Spleen (tissue), 13 donors: Measurements from ENCODE around the gene IMPA2. TPM values are rescaled to one million over a fixed set of nuclear protein-coding genes. Genes with fewer than 3 reads are reported as not detected.

Experiments
- DNase-seq: peaks from one replicate; pipeline ENCODE4 v3.0.0-alpha.2; 2020
- H3K27ac ChIP-seq, 8 donors: fragments of 200-600 bp; sonication (generic) in 7 of 8; 1 replicate in 4 of 8; 2 replicates in 4 of 8; pipeline versions ENCODE4 v1.5.0 to v1.8.0; 2016 to 2021; ENCODE audit warnings: inconsistent platforms in 4 of 8, mild to moderate bottlenecking in 4 of 8, moderate library complexity in 1 of 8
- H3K27me3 ChIP-seq, 7 donors: fragments of 200-600 bp; sonication (generic) in 6 of 7; replicated peaks in 1 of 7; 1 replicate in 4 of 7; 2 replicates in 3 of 7; pipeline versions ENCODE4 v1.5.0 to v1.8.0; 2016 to 2021; ENCODE audit warnings: inconsistent platforms in 3 of 7, mild to moderate bottlenecking in 1 of 7
- H3K36me3 ChIP-seq, 6 donors: fragments of 200-600 bp; sonication (generic) in 5 of 6; 1 replicate in 4 of 6; 2 replicates in 2 of 6; pipeline versions ENCODE4 v1.5.0 to v1.8.0; 2016 to 2021; ENCODE audit warnings: inconsistent platforms in 2 of 6
- H3K4me1 ChIP-seq, 6 donors: fragments of 200-600 bp; sonication (generic) in 5 of 6; 1 replicate in 3 of 6; 2 replicates in 3 of 6; pipeline versions ENCODE4 v1.5.0 to v1.8.0; 2016 to 2021; ENCODE audit warnings: inconsistent platforms in 3 of 6
- H3K4me3 ChIP-seq, 8 donors: fragments of 200-600 bp; sonication (generic) in 7 of 8; 1 replicate in 4 of 8; 2 replicates in 4 of 8; pipeline versions ENCODE4 v1.5.0 to v1.8.0; 2016 to 2021; ENCODE audit warnings: inconsistent platforms in 4 of 8, mild to moderate bottlenecking in 4 of 8, moderate library complexity in 2 of 8
- H3K9me3 ChIP-seq, 8 donors: fragments of 200-600 bp; sonication (generic) in 7 of 8; 1 replicate in 4 of 8; 2 replicates in 4 of 8; pipeline versions ENCODE4 v1.5.0 to v1.8.0; 2016 to 2021; ENCODE audit warnings: inconsistent platforms in 4 of 8
- POLR2A ChIP-seq, 3 donors: fragments of 450-650 bp; IDR thresholded peaks; one replicate each; pipeline ENCODE4 v1.5.1; 2017; ENCODE audit warnings: antibody characterized with exemption in 3 of 3, mild to moderate bottlenecking in 1 of 3
- POLR2AphosphoS5 ChIP-seq, 3 donors: sonication (generic); formaldehyde crosslinking; IDR thresholded peaks; one replicate each; pipeline ENCODE4 v1.5.1; 2017; ENCODE audit warnings: antibody characterized with exemption in 3 of 3
- WGBS, 5 donors: extraction: QIAGEN DNeasy Blood & Tissue Kit in 3 of 5; methylation state at CpG; one replicate each; pipeline versions ENCODE4 v1.1.5 to v1.1.7; 2013 to 2018; 5-methylcytosine and 5-hydroxymethylcytosine counted together
- intact Hi-C: fragments of 100-400 bp; cut with DNase I; formaldehyde crosslinking; loops from one replicate; pipeline ENCODE4 v1.15.0; 2023; ENCODE audit warnings: low total_unique reads
- long read RNA-seq, 2 donors: transcript quantifications; one replicate each; lab custom pipeline, GENCODE V29; 2026
- polyA plus RNA-seq, 3 donors: library from polyadenylated mRNA; stranded (reverse); fragments of 200-250 nt; gene quantifications; one replicate each; pipeline ENCODE4 v1.2.1, GENCODE V29; 2013
- total RNA-seq, 7 donors: library from RNA; depleted of rRNA in 3 of 7; stranded (reverse); fragments of >200 nt in 3 of 7; fragmentation: NEBNext Ultra II Directional in 4 of 7; extraction: Animal tissue kit (Norgen Biotek cat#: 25700) in 4 of 7; gene quantifications; one replicate each; pipeline versions ENCODE4 v1.1.0 to v1.2.1, GENCODE V29; 2016 to 2021
- TF ChIP-seq, protein P1 (sequence below), 11 experiments: fragments of 200-600 bp in 7 of 11; fragments of 450-650 bp in 4 of 11; sonication (generic) in 4 of 11; IDR thresholded peaks in 8 of 11; conservative IDR thresholded peaks in 3 of 11; 1 replicate in 7 of 11; 2 replicates in 4 of 11; pipeline versions ENCODE4 v1.4.0 to v1.8.0; 2016 to 2021; ENCODE audit warnings: antibody characterized with exemption in 11 of 11, inconsistent platforms in 4 of 11, mild to moderate bottlenecking in 1 of 11
- donor health status: healthy with polysubstance abuse.
- donor health status: DM: no; HTN: no; CAD: no; lungs with moderate emphysema.
- donor health status: DM: no; HTN: no; CAD: no.
- donor health status: Bipolar disorder and iron deficiency.
- donor health status: healthy.
- donor health status: DM: no; HTN: no; CAD: no.
- donor health status: DM: yes; HTN: yes; CAD: no.

IMPA2 gene
- total RNA-seq (10 to 100 TPM; 16.6 to 60.7 (median 44.4) TPM), polyA plus RNA-seq (10 to 100 TPM; 11.1 to 27.7 (median 16.4) TPM)
- long read RNA-seq, donor 1, transcript IMPA2-201 (8 exons, 1,534 nt) = major isoform, 8 of 11 reads
- long read RNA-seq, donor 1, partial matches to known transcripts = 0 of 11 reads
- long read RNA-seq, donor 1, other reads (novel, unspliced or antisense) = 0 of 11 reads
- long read RNA-seq, donor 2, transcript IMPA2-201 (8 exons, 1,534 nt) = major isoform, 18 of 34 reads
- long read RNA-seq, donor 2, transcript IMPA2-209 (2 exons, 919 nt) = minor isoform, 9 of 34 reads
- long read RNA-seq, donor 2, partial matches to known transcripts = 6 of 34 reads
- long read RNA-seq, donor 2, other reads (novel, unspliced or antisense) = 0 of 34 reads

DNA sequence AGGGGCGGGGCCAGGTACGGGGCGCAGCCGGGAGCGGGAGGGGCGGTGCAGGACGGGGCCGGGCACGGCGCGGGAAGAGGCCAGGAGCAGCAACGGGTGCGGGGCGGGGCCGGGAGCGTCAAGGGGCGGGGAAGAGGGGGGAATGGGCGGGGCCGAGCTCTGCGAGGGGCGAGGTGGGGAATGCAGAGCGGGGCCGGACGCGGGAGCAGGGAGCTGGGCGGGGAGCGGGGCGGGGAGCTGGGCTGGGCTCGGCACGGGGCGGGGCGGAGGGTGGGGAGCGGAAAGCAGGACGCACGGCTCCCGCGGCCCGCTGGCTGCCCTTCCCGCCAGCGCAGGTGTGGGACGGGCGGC is at the start of gene IMPA2:
IMPA2 (plus strand) TSS at position 316 of the 351 bp plus-strand sequence. CDS start 163 bp downstream, outside the sequence.
- no peaks in the 10 kb centered on the region for H3K9me3 ChIP-seq
- H3K4me3 ChIP-seq = peak within 1 kb of the TSS; percentile 70 to 97 (median 89)
- WGBS, 5 donors = 0 to 2% (median 0%) methylated on average over 2 to 42 of the region's 42 CpGs
- intact Hi-C loops = loop anchor here (5.0 kb wide), 1 partner anchor 34 kb away; no protein-coding TSS in a partner anchor
- H3K27me3 ChIP-seq = no peaks in the 10 kb centered on the region
- TF ChIP-seq POLR2A (IDR thresholded peaks at IDR 0.05) (no peak), POLR2AphosphoS5 (IDR thresholded peaks at IDR 0.05) (peak in 1 of 3 donors; percentile 37)
- TF ChIP-seq, protein P1, sequence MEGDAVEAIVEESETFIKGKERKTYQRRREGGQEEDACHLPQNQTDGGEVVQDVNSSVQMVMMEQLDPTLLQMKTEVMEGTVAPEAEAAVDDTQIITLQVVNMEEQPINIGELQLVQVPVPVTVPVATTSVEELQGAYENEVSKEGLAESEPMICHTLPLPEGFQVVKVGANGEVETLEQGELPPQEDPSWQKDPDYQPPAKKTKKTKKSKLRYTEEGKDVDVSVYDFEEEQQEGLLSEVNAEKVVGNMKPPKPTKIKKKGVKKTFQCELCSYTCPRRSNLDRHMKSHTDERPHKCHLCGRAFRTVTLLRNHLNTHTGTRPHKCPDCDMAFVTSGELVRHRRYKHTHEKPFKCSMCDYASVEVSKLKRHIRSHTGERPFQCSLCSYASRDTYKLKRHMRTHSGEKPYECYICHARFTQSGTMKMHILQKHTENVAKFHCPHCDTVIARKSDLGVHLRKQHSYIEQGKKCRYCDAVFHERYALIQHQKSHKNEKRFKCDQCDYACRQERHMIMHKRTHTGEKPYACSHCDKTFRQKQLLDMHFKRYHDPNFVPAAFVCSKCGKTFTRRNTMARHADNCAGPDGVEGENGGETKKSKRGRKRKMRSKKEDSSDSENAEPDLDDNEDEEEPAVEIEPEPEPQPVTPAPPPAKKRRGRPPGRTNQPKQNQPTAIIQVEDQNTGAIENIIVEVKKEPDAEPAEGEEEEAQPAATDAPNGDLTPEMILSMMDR (IDR thresholded peaks at IDR 0.05 in 8 of 11, conservative IDR thresholded peaks at IDR 0.05 in 3 of 11) = no peak
- peaks cover 10 to 65% (median 43%) of the 10 kb centered on the region in 6 donors for H3K4me1 ChIP-seq
- H3K27ac ChIP-seq = peak within 1 kb of the TSS; percentile 62 to 97 (median 93)
- DNase-seq = no peak
- no peaks in the 10 kb centered on the region for H3K36me3 ChIP-seq

DNA sequence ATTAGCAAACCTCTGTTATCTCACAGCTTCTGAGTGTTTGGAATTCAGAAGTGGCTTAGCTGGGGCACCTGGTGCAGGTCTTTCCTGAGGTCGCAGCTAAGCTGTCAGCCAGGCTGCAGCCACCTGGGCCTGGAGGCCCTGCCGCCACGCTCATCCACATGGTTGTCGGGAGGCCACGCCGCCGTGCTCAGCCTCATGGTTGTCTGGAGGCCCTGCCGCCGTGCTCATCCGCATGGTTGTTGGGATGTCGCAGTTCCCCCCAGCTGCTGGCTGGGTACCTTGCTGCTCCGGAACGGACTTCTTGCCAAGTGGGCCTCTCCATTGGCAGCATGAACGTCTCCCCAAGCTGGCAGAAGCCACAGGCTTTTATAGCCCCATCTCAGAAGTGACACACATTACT is 48.9 kb upstream of the IMPA2 start:
- DNase-seq = no peak
- no peaks in the 10 kb centered on the region for H3K36me3 ChIP-seq
- TF ChIP-seq POLR2AphosphoS5 (IDR thresholded peaks at IDR 0.05) = no peak
- TF ChIP-seq POLR2A (IDR thresholded peaks at IDR 0.05) = no peak
- TF ChIP-seq, protein P1 (IDR thresholded peaks at IDR 0.05 in 8 of 11, conservative IDR thresholded peaks at IDR 0.05 in 3 of 11) = no peak
- H3K27ac ChIP-seq = no peak overlapping the region
- H3K4me3 ChIP-seq = no peak overlapping the region
- intact Hi-C loops = no loop called here
- no peaks in the 10 kb centered on the region for H3K27me3 ChIP-seq
- 92 to 96% (median 95%) methylated on average over 8 to 14 of the region's 14 CpGs for WGBS, 5 donors
- no peaks in the 10 kb centered on the region for H3K9me3 ChIP-seq
- peaks cover 0 to 4% (median 0%) of the 10 kb centered on the region in 6 donors for H3K4me1 ChIP-seq

DNA sequence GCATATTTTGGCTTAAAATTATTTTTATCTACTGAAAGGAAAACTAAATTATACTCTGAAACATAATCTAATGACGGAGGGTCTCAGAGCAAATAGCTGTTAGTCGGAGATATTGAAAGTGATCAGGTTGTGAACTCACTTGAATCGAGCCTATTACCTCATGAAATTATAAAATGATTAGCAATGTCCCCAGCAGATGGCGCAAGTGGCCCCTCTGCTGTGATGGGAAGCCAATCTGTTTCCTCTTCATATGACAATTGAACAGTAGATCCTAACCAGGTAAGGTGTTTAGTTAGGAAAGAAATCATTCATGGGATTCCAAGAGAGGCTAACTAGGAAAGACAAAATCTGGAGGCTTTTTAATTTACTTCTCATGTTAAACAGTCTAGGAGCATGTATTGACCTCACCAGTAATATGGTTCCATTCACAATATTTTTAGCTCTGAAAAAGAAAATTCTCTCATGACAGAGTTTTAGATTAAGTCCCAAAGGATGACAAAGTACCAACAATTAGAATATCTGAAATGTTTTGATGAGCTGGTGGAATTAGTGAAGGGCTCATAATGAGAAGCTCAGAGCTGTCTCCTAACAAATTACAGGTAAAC is 43.3 kb upstream of the IMPA2 start:
- H3K4me1 ChIP-seq = peaks cover 0 to 11% (median 5%) of the 10 kb centered on the region in 6 donors
- H3K36me3 ChIP-seq = no peaks in the 10 kb centered on the region
- 1 to 7% (median 3%) methylated on average over 4 of the region's 4 CpGs for WGBS, 5 donors
- H3K27ac ChIP-seq = peak overlapping the region in 2 of 8 donors; percentile 26 to 33
- no peaks in the 10 kb centered on the region for H3K9me3 ChIP-seq
- H3K27me3 ChIP-seq = no peaks in the 10 kb centered on the region
- peak; percentile 90 for DNase-seq
- peak in 1 of 3 donors; percentile 22 for TF ChIP-seq POLR2AphosphoS5 (IDR thresholded peaks at IDR 0.05)
- no peak for TF ChIP-seq POLR2A (IDR thresholded peaks at IDR 0.05)
- TF ChIP-seq, protein P1 (IDR thresholded peaks at IDR 0.05 in 8 of 11, conservative IDR thresholded peaks at IDR 0.05 in 3 of 11) = peak; percentile 47 to 84 (median 69)
- intact Hi-C loops = loop anchor here (2.0 to 5.0 kb wide), 2 partner anchors 57 to 99 kb away; no protein-coding TSS in a partner anchor
- no peak overlapping the region for H3K4me3 ChIP-seq

DNA sequence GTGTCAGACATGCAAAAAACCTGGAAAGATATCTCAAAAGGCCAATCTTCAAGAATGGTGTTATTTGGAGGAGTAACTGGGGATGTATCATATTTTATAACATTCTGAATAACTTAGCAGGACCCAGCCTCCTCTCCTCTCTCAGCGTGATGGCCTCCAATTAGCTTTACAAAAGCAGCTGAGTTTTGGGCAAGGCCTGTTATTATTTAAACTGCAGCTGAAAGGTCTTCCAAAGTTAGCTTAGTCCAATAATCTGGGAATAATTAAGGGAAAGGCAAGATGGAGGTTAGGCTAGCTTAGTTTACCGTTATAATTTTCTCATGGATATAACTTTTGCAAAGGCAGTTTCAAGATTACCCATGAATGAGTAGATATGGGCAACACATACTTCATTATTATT is 40.4 kb upstream of the IMPA2 start:
- 83 to 97% (median 91%) methylated on average over 2 of the region's 2 CpGs for WGBS, 5 donors
- intact Hi-C loops = no loop called here
- Histone ChIP-seq H3K36me3 (no peaks in the 10 kb centered on the region), H3K27me3 (no peaks in the 10 kb centered on the region), H3K4me1 (peaks cover 0 to 12% (median 5%) of the 10 kb centered on the region in 6 donors), H3K9me3 (no peaks in the 10 kb centered on the region), H3K4me3 (no peak overlapping the region), H3K27ac (no peak overlapping the region)
- no peak for DNase-seq
- no peak for TF ChIP-seq POLR2AphosphoS5 (IDR thresholded peaks at IDR 0.05)
